GM08714 (cell line): ENCODE results near the gene FOXN3.

ENCODE experiments used
- H3K4me3 ChIP-seq: fragments of 200-500 bp; sonication (Bioruptor generic); 2 replicates; pipeline ENCODE4 v1.5.1; 2014; ENCODE audit warnings: mild to moderate bottlenecking, low read length, inconsistent platforms
- ZNF274 ChIP-seq: IDR thresholded peaks from 2 replicates; pipeline ENCODE4 v1.6.1; 2012; ENCODE audit warnings: mild to moderate bottlenecking, low read depth, low read length

Gene FOXN3

GRCh38 chr14:89387922-89388685, 28.9 kb downstream of the FOXN3 start:
- no peak for TF ChIP-seq ZNF274
- H3K4me3 ChIP-seq: no peak overlapping the region

- no peak for TF ChIP-seq ZNF274
- peak overlapping the region; percentile 41; the same call in 1 of the 2 replicates for H3K4me3 ChIP-seq
Observed at GRCh38 chr14:89386212-89386886, 30.7 kb downstream of the FOXN3 start.

GRCh38 chr14:89384636-89385035, 32.4 kb downstream of the FOXN3 start:
- H3K4me3 ChIP-seq: no peak overlapping the region; the same call in 1 of the 2 replicates
- TF ChIP-seq ZNF274: no peak

- no peak for TF ChIP-seq ZNF274
- peak overlapping the region; percentile 44; the same call in 1 of the 2 replicates for H3K4me3 ChIP-seq
Observed at GRCh38 chr14:89384023-89384422, 33.0 kb downstream of the FOXN3 start.

- H3K4me3 ChIP-seq: peak overlapping the region; percentile 44; the same call in 1 of the 2 replicates
- no peak for TF ChIP-seq ZNF274
Observed at GRCh38 chr14:89382901-89383845, 33.9 kb downstream of the FOXN3 start.

GRCh38 chr14:89382487-89382886, 34.5 kb downstream of the FOXN3 start:
- no peak overlapping the region for H3K4me3 ChIP-seq
- TF ChIP-seq ZNF274: no peak

- no peak for TF ChIP-seq ZNF274
- no peak overlapping the region for H3K4me3 ChIP-seq
Observed at GRCh38 chr14:89379891-89380820, 36.9 kb downstream of the FOXN3 start.

- TF ChIP-seq ZNF274: no peak
- no peak overlapping the region for H3K4me3 ChIP-seq
Observed at GRCh38 chr14:89379006-89379405, 38.0 kb downstream of the FOXN3 start.

GRCh38 chr14:89378119-89378518, 38.9 kb downstream of the FOXN3 start:
- no peak for TF ChIP-seq ZNF274
- H3K4me3 ChIP-seq: no peak overlapping the region

GRCh38 chr14:89377544-89377943, 39.5 kb downstream of the FOXN3 start:
- no peak overlapping the region for H3K4me3 ChIP-seq
- TF ChIP-seq ZNF274: no peak

GRCh38 chr14:89374908-89375307, 42.1 kb downstream of the FOXN3 start:
- TF ChIP-seq ZNF274: no peak
- H3K4me3 ChIP-seq: no peak overlapping the region

GRCh38 chr14:89373185-89373584, 43.8 kb downstream of the FOXN3 start:
- TF ChIP-seq ZNF274: no peak
- H3K4me3 ChIP-seq: no peak overlapping the region; the same call in 1 of the 2 replicates

GRCh38 chr14:89372512-89372883, 44.5 kb downstream of the FOXN3 start:
- TF ChIP-seq ZNF274: no peak
- no peak overlapping the region; the same call in 1 of the 2 replicates for H3K4me3 ChIP-seq
